ENCODE data around the gene WNT5B. TPM values are rescaled to one million over a fixed set of nuclear protein-coding genes. Genes with fewer than 3 reads are reported as not detected.
A peak's percentile ranks its signal among the peaks of the same experiment; 100 is the strongest.

Gene WNT5B
- total and polyA plus RNA-seq, 4 experiments from 2014 or later = 0.17 to 0.61 TPM; not detected in 2

DNA sequence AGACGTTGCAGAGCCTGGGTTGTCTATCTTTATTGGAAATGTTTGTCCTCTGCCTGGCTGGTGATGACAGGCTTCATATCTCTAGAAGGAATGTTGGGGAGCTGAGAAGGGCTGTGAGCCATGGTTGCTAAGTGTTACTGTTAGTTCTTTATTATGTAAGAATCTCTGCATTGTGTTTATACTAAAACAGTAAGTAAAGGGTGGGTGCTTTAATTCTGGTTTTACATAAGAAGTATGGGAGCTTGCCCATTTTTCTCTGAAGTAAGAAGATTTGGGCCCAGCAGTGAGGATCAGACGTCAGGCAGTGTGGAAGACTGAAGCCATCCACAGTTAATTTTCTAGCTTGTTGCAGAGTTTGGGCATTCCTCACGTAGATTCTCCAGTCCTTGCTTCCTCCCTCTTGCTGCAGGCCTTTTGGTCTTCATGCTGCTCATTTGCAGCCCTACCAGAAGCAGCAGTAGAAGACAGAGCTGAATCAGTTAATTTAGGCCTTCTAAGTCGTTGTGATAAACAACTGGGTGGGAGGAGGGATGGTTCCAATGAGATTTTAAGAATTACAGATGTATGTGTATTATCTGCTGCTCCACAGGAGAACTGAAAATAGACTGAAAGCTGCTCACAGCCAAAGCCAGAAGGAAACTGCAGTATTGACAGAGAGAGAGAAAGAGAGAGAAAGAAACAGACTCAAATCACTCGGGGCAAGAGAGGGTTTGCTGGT is 21.4 kb downstream of the WNT5B start:
- H3K9me3 Mint-ChIP-seq = no peaks in the 10 kb centered on the region
- H3K4me3 ChIP-seq (ENCODE audit: low read length in 2 of 2) = no peak overlapping the region
- no peaks in the 10 kb centered on the region for H3K9me3 ChIP-seq (ENCODE audit: control insufficient read depth in 1 of 2, low read length in 2 of 2)
- peaks cover 0 to 4% (median 3%) of the 10 kb centered on the region in 4 donors for H3K4me1 Mint-ChIP-seq
- H3K36me3 Mint-ChIP-seq = no peaks in the 10 kb centered on the region
- peak overlapping the region in 1 of 7 donors; percentile 53 for H3K27ac Mint-ChIP-seq
- no peaks in the 10 kb centered on the region for H3K27me3 ChIP-seq (ENCODE audit: insufficient read depth, low read length)
- no peak overlapping the region for H3K27ac ChIP-seq (ENCODE audit: low read depth, low read length)
- H3K4me3 Mint-ChIP-seq = no peak overlapping the region
- H3K27me3 Mint-ChIP-seq = peaks cover 6 to 15% of the 10 kb centered on the region in 2 donors
- ChIA-PET POLR2A (ENCODE audit: partially characterized antibody) (no interaction called here), CTCF (ENCODE audit: partially characterized antibody) (interaction anchor here (0.9 to 18.3 kb wide), 7 partner anchors 10 to 297 kb away, joined by 3 to 612 read pairs (median 3); no protein-coding TSS in a partner anchor)
- no peaks in the 10 kb centered on the region for H3K4me1 ChIP-seq (ENCODE audit: insufficient read depth, low read length)
- no peaks in the 10 kb centered on the region for H3K36me3 ChIP-seq (ENCODE audit: insufficient read depth, low read length)
- no peak for DNase-seq
- intact Hi-C loops (cut with micrococcal nuclease) = no loop called here

DNA sequence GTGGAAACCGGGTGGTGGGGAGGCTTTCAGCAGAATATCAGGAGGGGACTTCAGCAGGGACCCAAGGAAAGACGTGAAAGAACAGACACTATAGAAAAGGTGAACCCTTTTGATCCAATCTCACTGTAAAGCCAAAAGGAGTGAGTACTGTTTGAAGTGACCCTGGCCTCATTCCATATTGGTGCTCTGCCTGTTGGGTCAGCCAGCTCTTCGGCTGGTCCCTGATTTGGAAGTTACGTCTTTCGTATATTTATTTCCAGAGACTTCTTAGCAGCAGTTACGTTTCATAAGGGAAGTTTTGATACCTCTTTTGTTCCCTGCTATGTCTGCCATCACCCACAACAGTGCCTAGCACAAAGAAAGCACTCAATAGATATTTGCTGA is 21.9 kb downstream of the WNT5B start:
- no peaks in the 10 kb centered on the region for H3K27me3 ChIP-seq (ENCODE audit: insufficient read depth, low read length)
- intact Hi-C loops (cut with micrococcal nuclease) = no loop called here
- no peak overlapping the region for H3K4me3 Mint-ChIP-seq
- POLR2A ChIA-PET (ENCODE audit: partially characterized antibody) = no interaction called here
- H3K27ac ChIP-seq (ENCODE audit: low read depth, low read length) = no peak overlapping the region
- H3K27ac Mint-ChIP-seq = no peak overlapping the region
- CTCF ChIA-PET (ENCODE audit: partially characterized antibody) = interaction anchor here (0.9 to 18.3 kb wide), 6 partner anchors 10 to 296 kb away, joined by 3 to 612 read pairs (median 15); no protein-coding TSS in a partner anchor
- DNase-seq = no peak
- no peaks in the 10 kb centered on the region for H3K9me3 ChIP-seq (ENCODE audit: control insufficient read depth in 1 of 2, low read length in 2 of 2)
- peaks cover 4 to 15% of the 10 kb centered on the region in 2 donors for H3K27me3 Mint-ChIP-seq
- H3K4me3 ChIP-seq (ENCODE audit: low read length in 2 of 2) = no peak overlapping the region
- no peaks in the 10 kb centered on the region for H3K36me3 Mint-ChIP-seq
- H3K36me3 ChIP-seq (ENCODE audit: insufficient read depth, low read length) = no peaks in the 10 kb centered on the region
- H3K9me3 Mint-ChIP-seq = no peaks in the 10 kb centered on the region
- H3K4me1 ChIP-seq (ENCODE audit: insufficient read depth, low read length) = no peaks in the 10 kb centered on the region
- peaks cover 0 to 4% (median 3%) of the 10 kb centered on the region in 4 donors for H3K4me1 Mint-ChIP-seq

DNA sequence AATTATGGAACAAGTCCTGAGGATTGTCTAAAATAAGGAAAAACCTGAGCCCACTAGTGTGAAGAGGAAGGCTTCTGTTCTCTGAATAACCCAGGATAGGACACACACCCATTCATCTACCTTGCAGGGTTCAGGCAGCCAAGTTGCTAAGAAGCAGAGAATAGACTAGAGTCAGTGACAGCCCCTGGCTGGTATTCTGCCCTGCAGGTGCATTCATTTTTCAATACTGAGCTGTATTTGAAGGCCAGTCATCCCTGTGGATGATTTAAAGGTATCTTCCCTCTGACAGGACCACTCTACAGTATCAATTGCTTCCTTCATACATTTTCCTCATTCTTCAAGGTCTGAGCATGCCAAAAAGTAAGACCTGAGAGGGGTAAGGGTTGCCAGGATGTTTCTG is 22.9 kb downstream of the WNT5B start:
- Histone ChIP-seq H3K9me3 (ENCODE audit: control insufficient read depth in 1 of 2, low read length in 2 of 2) (no peaks in the 10 kb centered on the region), H3K27ac (ENCODE audit: low read depth, low read length) (no peak overlapping the region), H3K36me3 (ENCODE audit: insufficient read depth, low read length) (no peaks in the 10 kb centered on the region), H3K4me3 (ENCODE audit: low read length in 2 of 2) (no peak overlapping the region), H3K27me3 (ENCODE audit: insufficient read depth, low read length) (no peaks in the 10 kb centered on the region), H3K4me1 (ENCODE audit: insufficient read depth, low read length) (no peaks in the 10 kb centered on the region)
- ChIA-PET CTCF (ENCODE audit: partially characterized antibody) (interaction anchor here (1.2 to 18.3 kb wide), 6 partner anchors 8 to 313 kb away, joined by 3 to 612 read pairs (median 14); no protein-coding TSS in a partner anchor), POLR2A (ENCODE audit: partially characterized antibody) (interaction anchor here (6.0 kb wide), 1 partner anchor 140 kb away, joined by 57 read pairs; no protein-coding TSS in a partner anchor)
- H3K36me3 Mint-ChIP-seq = no peaks in the 10 kb centered on the region
- DNase-seq = no peak
- no peak overlapping the region for H3K27ac Mint-ChIP-seq
- intact Hi-C loops (cut with micrococcal nuclease) = loop anchor here (1.0 kb wide), 1 partner anchor 139 kb away; no protein-coding TSS in a partner anchor
- H3K4me3 Mint-ChIP-seq = no peak overlapping the region
- peaks cover 0 to 4% (median 3%) of the 10 kb centered on the region in 4 donors for H3K4me1 Mint-ChIP-seq
- peaks cover 4 to 15% of the 10 kb centered on the region in 2 donors for H3K27me3 Mint-ChIP-seq
- no peaks in the 10 kb centered on the region for H3K9me3 Mint-ChIP-seq

GRCh38 chr12:1655225-1655788 is 26.3 kb downstream of the WNT5B start:
- H3K27me3 Mint-ChIP-seq = peaks cover 2 to 3% of the 10 kb centered on the region in 2 donors

GRCh38 chr12:1656902-1657301 is 27.9 kb downstream of the WNT5B start:
- Mint-ChIP-seq H3K9me3 (no peaks in the 10 kb centered on the region), H3K27ac (peak overlapping the region in 1 of 7 donors; percentile 72), H3K4me1 (peaks cover 5 to 25% (median 6%) of the 10 kb centered on the region in 4 donors), H3K27me3 (peaks cover 2 to 3% of the 10 kb centered on the region in 2 donors), H3K36me3 (no peaks in the 10 kb centered on the region), H3K4me3 (no peak overlapping the region)
- Histone ChIP-seq H3K27me3 (ENCODE audit: insufficient read depth, low read length) (no peaks in the 10 kb centered on the region), H3K27ac (ENCODE audit: low read depth, low read length) (no peak overlapping the region), H3K9me3 (ENCODE audit: control insufficient read depth in 1 of 2, low read length in 2 of 2) (no peaks in the 10 kb centered on the region), H3K36me3 (ENCODE audit: insufficient read depth, low read length) (no peaks in the 10 kb centered on the region), H3K4me1 (ENCODE audit: insufficient read depth, low read length) (no peaks in the 10 kb centered on the region), H3K4me3 (ENCODE audit: low read length in 2 of 2) (no peak overlapping the region)
- POLR2A ChIA-PET (ENCODE audit: partially characterized antibody) = interaction anchor here (1.1 to 6.0 kb wide), 2 partner anchors 10 to 135 kb away, joined by 3 to 57 read pairs; no protein-coding TSS in a partner anchor
- no peak for DNase-seq
- CTCF ChIA-PET (ENCODE audit: partially characterized antibody) = interaction anchor here (0.7 to 18.3 kb wide), 7 partner anchors 10 to 283 kb away, joined by 3 to 612 read pairs (median 5); no protein-coding TSS in a partner anchor
- intact Hi-C loops (cut with micrococcal nuclease) = no loop called here

More at GRCh38 chr12:1655225-1655788, 26.3 kb downstream of the WNT5B start:
- ChIA-PET POLR2A (ENCODE audit: partially characterized antibody) (interaction anchor here (0.8 to 6.0 kb wide), 3 partner anchors 36 to 136 kb away, joined by 3 to 57 read pairs (median 4); partner anchors contain the start of gene ADIPOR2), CTCF (ENCODE audit: partially characterized antibody) (interaction anchor here (0.7 to 18.3 kb wide), 5 partner anchors 20 to 339 kb away, joined by 3 to 612 read pairs (median 10); no protein-coding TSS in a partner anchor)
- Mint-ChIP-seq H3K4me3 (no peak overlapping the region), H3K9me3 (no peaks in the 10 kb centered on the region), H3K36me3 (no peaks in the 10 kb centered on the region), H3K27ac (peak overlapping the region in 2 of 7 donors; percentile 73 to 76), H3K4me1 (peaks cover 3 to 13% (median 4%) of the 10 kb centered on the region in 4 donors)
- no peaks in the 10 kb centered on the region for H3K36me3 ChIP-seq (ENCODE audit: insufficient read depth, low read length)
- H3K9me3 ChIP-seq (ENCODE audit: control insufficient read depth in 1 of 2, low read length in 2 of 2) = no peaks in the 10 kb centered on the region
- no peak overlapping the region for H3K27ac ChIP-seq (ENCODE audit: low read depth, low read length)
- H3K27me3 ChIP-seq (ENCODE audit: insufficient read depth, low read length) = no peaks in the 10 kb centered on the region
- no peaks in the 10 kb centered on the region for H3K4me1 ChIP-seq (ENCODE audit: insufficient read depth, low read length)
- intact Hi-C loops (cut with micrococcal nuclease) = no loop called here
- no peak for DNase-seq
- H3K4me3 ChIP-seq (ENCODE audit: low read length in 2 of 2) = no peak overlapping the region

DNA sequence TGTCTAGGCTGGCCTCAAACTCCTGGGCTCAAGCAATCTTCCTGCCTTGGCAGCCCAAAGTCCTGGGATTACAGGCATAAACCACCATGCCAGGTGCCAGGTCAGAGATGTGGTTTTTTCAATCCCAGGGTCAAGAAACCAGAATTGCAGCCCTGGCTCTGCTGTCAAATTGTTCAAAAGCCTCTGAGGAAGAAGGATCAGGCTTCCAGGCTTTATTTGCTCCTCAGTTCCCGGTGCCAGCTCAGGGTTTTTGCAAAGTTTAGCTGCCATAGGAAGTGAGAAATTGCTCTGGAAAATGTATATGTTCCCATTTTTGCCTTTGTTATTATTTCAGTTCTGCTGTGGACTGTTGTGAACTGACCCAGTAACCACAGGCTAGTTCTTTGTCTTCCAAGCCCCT is 28.7 kb downstream of the WNT5B start:
- H3K27ac ChIP-seq (ENCODE audit: low read depth, low read length) = no peak overlapping the region
- H3K27me3 ChIP-seq (ENCODE audit: insufficient read depth, low read length) = no peaks in the 10 kb centered on the region
- H3K4me1 ChIP-seq (ENCODE audit: insufficient read depth, low read length) = no peaks in the 10 kb centered on the region
- no peak overlapping the region for H3K4me3 ChIP-seq (ENCODE audit: low read length in 2 of 2)
- ChIA-PET POLR2A (ENCODE audit: partially characterized antibody) (interaction anchor here (1.1 to 6.0 kb wide), 2 partner anchors 9 to 134 kb away, joined by 3 to 57 read pairs; no protein-coding TSS in a partner anchor), CTCF (ENCODE audit: partially characterized antibody) (interaction anchor here (1.5 to 18.3 kb wide), 5 partner anchors 9 to 283 kb away, joined by 4 to 612 read pairs (median 10); no protein-coding TSS in a partner anchor)
- no peak for DNase-seq
- peaks cover 5 to 26% (median 5%) of the 10 kb centered on the region in 4 donors for H3K4me1 Mint-ChIP-seq
- intact Hi-C loops (cut with micrococcal nuclease) = no loop called here
- no peaks in the 10 kb centered on the region for H3K9me3 Mint-ChIP-seq
- no peak overlapping the region for H3K4me3 Mint-ChIP-seq
- H3K9me3 ChIP-seq (ENCODE audit: control insufficient read depth in 1 of 2, low read length in 2 of 2) = no peaks in the 10 kb centered on the region
- peak overlapping the region; percentile 15 to 82 (median 46) for H3K27ac Mint-ChIP-seq
- no peaks in the 10 kb centered on the region for H3K36me3 ChIP-seq (ENCODE audit: insufficient read depth, low read length)
- H3K36me3 Mint-ChIP-seq = no peaks in the 10 kb centered on the region
- H3K27me3 Mint-ChIP-seq = peaks cover 1% of the 10 kb centered on the region in 2 donors
